ENCODE data around the gene LRRC23.

Gene LRRC23

GRCh38 chr12:6955108-6956020 lies 50.7 kb downstream of the LRRC23 start:
- DNase-seq (ENCODE audit: low read depth in 1 of 2, low spot score in 1 of 2), result no peak
- no peak for TF ChIP-seq REST (IDR thresholded peaks at IDR 0.05; ENCODE audit: insufficient replicate concordance, low read depth)
- no peak for TF ChIP-seq GABPA (IDR thresholded peaks at IDR 0.05; ENCODE audit: low read depth)
- no peak for TF ChIP-seq SPI1 (IDR thresholded peaks at IDR 0.05; ENCODE audit: borderline replicate concordance, low read depth)
- TF ChIP-seq POLR2AphosphoS5 (IDR thresholded peaks at IDR 0.05; ENCODE audit: low read depth), result no peak; the same call in 1 of the 2 replicates
- TF ChIP-seq CTCF (IDR thresholded peaks at IDR 0.05; ENCODE audit: insufficient read depth, low read length), result no peak
- Histone ChIP-seq H3K4me3 (replicated peaks; ENCODE audit: insufficient read depth, low read length) (peak overlapping the region; percentile 80), H3K27ac (replicated peaks) (peak overlapping the region; percentile 99), H3K27me3 (ENCODE audit: insufficient read depth, poor library complexity, severe bottlenecking) (no peaks in the 10 kb centered on the region)

- no peaks in the 10 kb centered on the region for H3K27me3 ChIP-seq (ENCODE audit: insufficient read depth, poor library complexity, severe bottlenecking)
- H3K27ac ChIP-seq (replicated peaks), result peak overlapping the region; percentile 99
- no peak for DNase-seq (ENCODE audit: low read depth in 1 of 2, low spot score in 1 of 2)
- TF ChIP-seq POLR2AphosphoS5 (IDR thresholded peaks at IDR 0.05; ENCODE audit: low read depth), result peak; percentile 47
- TF ChIP-seq SPI1 (IDR thresholded peaks at IDR 0.05; ENCODE audit: borderline replicate concordance, low read depth), result no peak
- H3K4me3 ChIP-seq (replicated peaks; ENCODE audit: insufficient read depth, low read length), result peak overlapping the region; percentile 7; the same call in 1 of the 2 replicates
Measured at GRCh38 chr12:6956021-6956727, 51.6 kb downstream of the LRRC23 start.

- peak overlapping the region; percentile 99 for H3K27ac ChIP-seq (replicated peaks)
- TF ChIP-seq REST (IDR thresholded peaks at IDR 0.05; ENCODE audit: insufficient replicate concordance, low read depth) (no peak), POLR2AphosphoS5 (IDR thresholded peaks at IDR 0.05; ENCODE audit: low read depth) (no peak; the same call in 1 of the 2 replicates), CTCF (IDR thresholded peaks at IDR 0.05; ENCODE audit: insufficient read depth, low read length) (no peak), SPI1 (IDR thresholded peaks at IDR 0.05; ENCODE audit: borderline replicate concordance, low read depth) (no peak)
- DNase-seq (ENCODE audit: low read depth in 1 of 2, low spot score in 1 of 2), result no peak
- peak overlapping the region; percentile 14; the same call in 1 of the 2 replicates for H3K4me3 ChIP-seq (replicated peaks; ENCODE audit: insufficient read depth, low read length)
- H3K27me3 ChIP-seq (ENCODE audit: insufficient read depth, poor library complexity, severe bottlenecking), result no peaks in the 10 kb centered on the region
Measured at GRCh38 chr12:6957151-6957701, 52.6 kb downstream of the LRRC23 start.
